K562 (cell line): ENCODE results near the gene MAP3K2. TPM values are rescaled to one million over a fixed set of nuclear protein-coding genes. Genes with fewer than 3 reads are reported as not detected.

ENCODE experiments used
- ATAC-seq: fragments of 200-7000 bp; cut with Tn5 transposase; 3 replicates; pipeline ENCODE4 v1.9.1; 2020; ENCODE audit warnings: moderate library complexity
- BruUV-seq: library from RNA; stranded (reverse); fragments of 400-500 nt; replicated peaks from 2 replicates; lab custom pipeline; 2021; lab: Mats Ljungman, UMichigan
- CTCF ChIA-PET: fragments of 300-600 bp; formaldehyde crosslinking; extraction: SDS; loops from one replicate; lab custom pipeline; 2021; ENCODE audit warnings: low intra/inter-chr PET ratio; lab: Yijun Ruan, JAX
- POLR2A ChIA-PET: fragments of 300-600, 350-650 bp; sonication (Branson Sonifier 250); formaldehyde crosslinking; extraction: SDS; loops from one replicate; lab custom pipeline; 2021; ENCODE audit warnings: antibody characterized with exemption, inconsistent platforms; lab: Yijun Ruan, JAX
- DNase-seq, 4 experiments: peaks; one replicate each; pipeline versions ENCODE4 v3.0.0 to v3.0.0-alpha.2; 2011 to 2018; ENCODE audit warnings: low spot score in 3 of 4, mixed read lengths in 3 of 4; ENCODE audit errors: extremely low read depth in 1 of 4
- FAIRE-seq: peaks from 2 replicates; lab custom pipeline; 2011; peaks lifted over from hg19 to GRCh38; lab: Jason Lieb, UNC
- H2AFZ ChIP-seq: 2 replicates; pipeline ENCODE4 v1.6.0; 2011; ENCODE audit warnings: low read depth, low read length, control low read depth, inconsistent platforms
- H3K27ac ChIP-seq: fragments of 200-600 bp; 3 replicates; pipeline ENCODE4 v1.8.0; 2011; ENCODE audit warnings: low read depth, mild to moderate bottlenecking, control low read depth, inconsistent platforms, low read length, moderate library complexity, mixed read lengths; ENCODE audit errors: extremely low read depth
- H3K27me3 ChIP-seq, 2 experiments: fragments of 300-600 bp in 1 of 2; 2 replicates in 1 of 2; 3 replicates in 1 of 2; pipeline versions ENCODE4 v1.6.0 to v1.8.0; 2011; ENCODE audit warnings: inconsistent platforms in 2 of 2, low read length in 2 of 2, mild to moderate bottlenecking in 1 of 2, mixed read lengths in 1 of 2, moderate library complexity in 1 of 2; ENCODE audit not compliant: control insufficient read depth in 2 of 2, insufficient read depth in 2 of 2
- H3K36me3 ChIP-seq: fragments of 300-600 bp; 3 replicates; pipeline ENCODE4 v1.8.0; 2011; ENCODE audit warnings: mild to moderate bottlenecking, low read length, inconsistent platforms; ENCODE audit not compliant: control insufficient read depth, insufficient read depth
- H3K4me1 ChIP-seq, 2 experiments: fragments of 200-600 bp in 1 of 2; replicated peaks in 1 of 2; 2 replicates in 1 of 2; 3 replicates in 1 of 2; pipeline versions ENCODE4 v1.5.1 to v1.8.0; 2011; ENCODE audit warnings: inconsistent platforms in 2 of 2, low read length in 2 of 2, mild to moderate bottlenecking in 1 of 2, mixed read lengths in 1 of 2, moderate library complexity in 1 of 2; ENCODE audit not compliant: control insufficient read depth in 2 of 2, insufficient read depth in 2 of 2
- H3K4me2 ChIP-seq: 2 replicates; pipeline ENCODE4 v1.6.1; 2011; ENCODE audit warnings: low read length, control low read depth, inconsistent platforms, mixed read lengths; ENCODE audit not compliant: insufficient read depth
- H3K4me3 ChIP-seq: fragments of 200-600 bp; sonication (generic), shearing (Covaris generic); 2 replicates; pipeline ENCODE4 v1.5.1; 2016; ENCODE audit warnings: control low read depth, inconsistent platforms
- H3K79me2 ChIP-seq: fragments of 200-600 bp; 3 replicates; pipeline ENCODE4 v1.8.0; 2011; ENCODE audit warnings: low read length, inconsistent platforms; ENCODE audit not compliant: control insufficient read depth, insufficient read depth
- H3K9ac ChIP-seq, 2 experiments: 2 replicates each; pipeline versions ENCODE4 v1.6.0 to v1.6.1; 2011; ENCODE audit warnings: low read depth in 2 of 2, low read length in 2 of 2, control low read depth in 1 of 2, inconsistent platforms in 1 of 2, mild to moderate bottlenecking in 1 of 2, mixed read lengths in 1 of 2; ENCODE audit not compliant: insufficient read depth in 1 of 2
- H3K9me1 ChIP-seq: one replicate; pipeline ENCODE4 v1.6.0; 2011; ENCODE audit warnings: inconsistent platforms, mild to moderate bottlenecking, low read length, moderate library complexity; ENCODE audit not compliant: control insufficient read depth, insufficient read depth
- H3K9me3 ChIP-seq: replicated peaks from 2 replicates; pipeline ENCODE4 v1.5.1; 2011; ENCODE audit warnings: low read depth, low read length, inconsistent platforms; ENCODE audit not compliant: control insufficient read depth, insufficient read depth
- H4K20me1 ChIP-seq: replicated peaks from 2 replicates; pipeline ENCODE4 v1.6.1; 2011; ENCODE audit warnings: low read length, inconsistent platforms, mixed read lengths; ENCODE audit not compliant: control insufficient read depth, insufficient read depth
- HMG20B ChIP-seq: fragments of 250-450 bp; sonication (Bioruptor Pico); IDR thresholded peaks from 2 replicates; pipeline ENCODE4 v1.5.0; 2021; ENCODE audit warnings: mild to moderate bottlenecking
- PRDM10 ChIP-seq: fragments of 450-650 bp; IDR thresholded peaks from 2 replicates; pipeline ENCODE4 v1.6.1; 2018; ENCODE audit not compliant: partially characterized antibody
- ZNF232 ChIP-seq: sonication (generic); formaldehyde crosslinking; IDR thresholded peaks from 2 replicates; pipeline ENCODE4 v1.8.0; 2022; ENCODE audit warnings: mild to moderate bottlenecking, missing genetic modification reagents
- WGBS: fragments of 100-300 bp; shearing (Covaris generic); methylation state at CpG from one replicate; pipeline ENCODE4 v1.1.6; 2016; ENCODE audit warnings: low coverage, mixed read lengths; ENCODE audit not compliant: insufficient coverage; ENCODE audit errors: missing lambda C conversion rate; 5-methylcytosine and 5-hydroxymethylcytosine counted together
- in situ Hi-C: fragments of 300-500 bp; cut with MboI; formaldehyde crosslinking; loops from 4 replicates; pipeline ENCODE4 v1.15.0; 2018; ENCODE audit warnings: inconsistent platforms, mixed read lengths
- intact Hi-C: fragments of 100-400 bp; cut with micrococcal nuclease; formaldehyde crosslinking; loops from 2 replicates; pipeline ENCODE4 v1.14.2; 2022
- polyA plus RNA-seq, 8 experiments: library from polyadenylated mRNA; depleted of rRNA in 4 of 8; stranded (reverse) in 5 of 8; unstranded in 3 of 8; fragments of >200 nt; fragmentation: Nextera tagmentation in 2 of 8; fragmentation: Illumina TruSeq in 1 of 8; extraction: Ambion mirVana in 2 of 8; extraction: Trizol in 1 of 8; gene quantifications; 2 replicates each; pipeline versions ENCODE4 v1.2.1 to v1.2.3, GENCODE V29; 2011 to 2014; ENCODE audit warnings: inconsistent platforms in 1 of 8, missing spikeins in 1 of 8
- total RNA-seq, 7 experiments: library from RNA; depleted of rRNA in 6 of 7; stranded (reverse); fragments of >200 nt in 6 of 7; fragmentation: Illumina TruSeq in 2 of 7; extraction: Trizol in 2 of 7; gene quantifications; 2 replicates each; pipeline versions ENCODE4 v1.2.1 to v1.2.3, GENCODE V29; 2011 to 2021; ENCODE audit warnings: low replicate concordance in 1 of 7

MAP3K2 gene
- total and polyA plus RNA-seq, 9 of the 15 experiments (the other 6 are each of a cell fraction or from before 2014, with no cell fraction given), result 1.2 to 14.2 (median 5.7) TPM

- 12% methylated on average over 8 of the region's 8 CpGs for WGBS
- FAIRE-seq (no peak), DNase-seq (no peak), ATAC-seq (no peak)
- H3K27ac ChIP-seq, result no peak overlapping the region
- H3K9ac ChIP-seq, result no peak overlapping the region
- H3K4me2 ChIP-seq, result no peak overlapping the region
- H3K79me2 ChIP-seq, result no peaks in the 10 kb centered on the region
- ChIA-PET POLR2A (interaction anchor here (0.5 to 1.4 kb wide), 4 partner anchors 9 to 79 kb away, joined by 3 to 5 read pairs (median 3); no protein-coding TSS in a partner anchor), CTCF (no interaction called here)
- H3K4me1 ChIP-seq, result peaks cover 5 to 35% of the 10 kb centered on the region in 2 experiments
- no peaks in the 10 kb centered on the region for H3K9me3 ChIP-seq
- no peaks in the 10 kb centered on the region for H3K36me3 ChIP-seq
- no peaks in the 10 kb centered on the region for H4K20me1 ChIP-seq
- in situ Hi-C loops (no loop called here), intact Hi-C loops (no loop called here)
- no peaks in the 10 kb centered on the region for H3K9me1 ChIP-seq
- peaks cover 8 to 44% of the 10 kb centered on the region in 2 experiments; a peak in 4 of 5 replicates for H3K27me3 ChIP-seq
- BruUV-seq, result no TSS peak
- H3K4me3 ChIP-seq, result no peak overlapping the region
- H2AFZ ChIP-seq, result no peak overlapping the region
- peak; percentile 21 for TF ChIP-seq PRDM10
- no peak for TF ChIP-seq ZNF232 (CRISPR knock-in tag)
- no peak for TF ChIP-seq HMG20B
These were observed 32.5 kb upstream of the MAP3K2 start for GRCh38 chr2:127420039-127420864.
